IgD-negative memory B cell (primary cell): ENCODE measurements around the gene WEE2. TPM values are rescaled to one million over a fixed set of nuclear protein-coding genes. Genes with fewer than 3 reads are reported as not detected.
A peak's percentile ranks its signal among the peaks of the same experiment; 100 is the strongest.

ENCODE experiments used
- H3K27ac Mint-ChIP-seq, 3 donors: one replicate each; pipeline ENCODE4 v1.8.0; 2020 to 2022; ENCODE audit warnings: mild to moderate bottlenecking in 3 of 3, mixed read lengths in 3 of 3, moderate library complexity in 1 of 3
- H3K27me3 Mint-ChIP-seq: one replicate; pipeline ENCODE4 v1.8.0; 2021; ENCODE audit warnings: mixed read lengths
- H3K36me3 Mint-ChIP-seq: one replicate; pipeline ENCODE4 v1.8.0; 2020; ENCODE audit warnings: mild to moderate bottlenecking, mixed read lengths
- H3K4me1 Mint-ChIP-seq, 3 donors: one replicate each; pipeline ENCODE4 v1.8.0; 2020 to 2022; ENCODE audit warnings: mixed read lengths in 3 of 3, mild to moderate bottlenecking in 1 of 3
- H3K4me3 Mint-ChIP-seq, 4 donors: one replicate each; pipeline ENCODE4 v1.8.0; 2020 to 2022; ENCODE audit warnings: mild to moderate bottlenecking in 4 of 4, mixed read lengths in 4 of 4, moderate library complexity in 3 of 4
- H3K9me3 Mint-ChIP-seq, 3 donors: one replicate each; pipeline ENCODE4 v1.8.0; 2020 to 2021; ENCODE audit warnings: mixed read lengths in 3 of 3, mild to moderate bottlenecking in 1 of 3
- polyA plus RNA-seq: library from polyadenylated mRNA; unstranded; fragments of 300-500 nt; fragmentation: Illumina TruSeq; gene quantifications from one replicate; pipeline ENCODE4 v1.2.3, GENCODE V29; 2021

WEE2 gene
- polyA plus RNA-seq, 1 donor from 2014 or later = not detected

DNA sequence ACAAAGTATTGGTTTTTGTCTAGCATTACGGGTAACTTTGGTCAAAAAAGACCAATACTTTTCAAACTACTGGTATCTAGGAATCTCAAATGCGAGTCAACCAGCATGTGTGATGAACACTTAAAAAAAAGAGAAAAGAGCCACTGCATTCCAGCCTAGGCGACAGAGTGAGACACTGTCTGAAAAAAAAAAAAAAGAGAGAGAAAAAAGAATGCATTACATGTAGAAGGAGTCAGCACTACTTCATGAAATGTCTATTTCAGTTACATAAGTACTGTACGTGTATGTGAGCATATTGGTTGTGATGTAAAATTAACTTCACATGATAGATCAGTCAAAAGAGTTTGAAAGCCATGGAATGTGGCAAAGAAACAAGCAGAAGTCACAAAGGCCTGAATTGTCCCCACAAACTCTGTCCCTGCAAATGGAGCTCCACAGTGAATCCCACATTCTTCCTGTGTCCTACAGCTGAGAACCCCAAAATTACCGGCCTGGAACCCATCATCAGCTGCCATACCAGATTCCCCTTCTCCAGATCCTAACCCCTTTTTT, 7.8 kb upstream of the WEE2 start:
- Mint-ChIP-seq H3K4me1 (peaks cover 38 to 55% (median 45%) of the 10 kb centered on the region in 3 donors), H3K27ac (peak overlapping the region; percentile 90 to 95 (median 93)), H3K36me3 (peaks cover 2% of the 10 kb centered on the region), H3K27me3 (peaks cover 1% of the 10 kb centered on the region), H3K9me3 (no peaks in the 10 kb centered on the region), H3K4me3 (peak overlapping the region; percentile 84 to 94 (median 91))

DNA sequence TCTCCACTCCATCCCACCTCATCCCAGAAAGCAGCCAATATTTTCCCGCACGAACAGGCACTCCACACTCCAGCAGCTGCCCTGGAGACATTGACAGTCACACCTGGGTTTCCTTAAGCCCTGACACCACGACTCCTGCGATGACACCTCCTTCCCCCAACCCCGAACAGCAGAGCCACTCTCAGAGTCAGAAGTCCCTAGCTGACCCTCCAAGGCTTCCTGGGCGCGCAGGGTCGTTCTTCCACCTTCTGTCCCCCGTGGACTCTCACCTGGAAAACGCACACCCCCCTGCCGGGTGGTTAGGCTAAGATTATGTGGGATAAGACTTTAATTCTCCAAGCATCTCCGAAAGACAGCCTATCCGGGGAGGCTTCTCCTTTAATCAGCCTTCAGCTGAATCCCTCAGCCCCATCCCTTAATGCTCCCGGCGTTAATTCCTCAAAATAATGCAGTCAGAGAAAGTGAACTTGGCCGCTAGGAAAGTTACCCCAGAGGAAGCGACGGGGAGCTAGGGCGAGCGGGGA, 7.2 kb upstream of the WEE2 start:
- Mint-ChIP-seq H3K27ac (peak overlapping the region; percentile 90 to 95 (median 93)), H3K4me3 (peak overlapping the region; percentile 84 to 94 (median 91)), H3K4me1 (peaks cover 38 to 49% (median 43%) of the 10 kb centered on the region in 3 donors), H3K9me3 (no peaks in the 10 kb centered on the region), H3K36me3 (peaks cover 3% of the 10 kb centered on the region), H3K27me3 (peaks cover 1% of the 10 kb centered on the region)

DNA sequence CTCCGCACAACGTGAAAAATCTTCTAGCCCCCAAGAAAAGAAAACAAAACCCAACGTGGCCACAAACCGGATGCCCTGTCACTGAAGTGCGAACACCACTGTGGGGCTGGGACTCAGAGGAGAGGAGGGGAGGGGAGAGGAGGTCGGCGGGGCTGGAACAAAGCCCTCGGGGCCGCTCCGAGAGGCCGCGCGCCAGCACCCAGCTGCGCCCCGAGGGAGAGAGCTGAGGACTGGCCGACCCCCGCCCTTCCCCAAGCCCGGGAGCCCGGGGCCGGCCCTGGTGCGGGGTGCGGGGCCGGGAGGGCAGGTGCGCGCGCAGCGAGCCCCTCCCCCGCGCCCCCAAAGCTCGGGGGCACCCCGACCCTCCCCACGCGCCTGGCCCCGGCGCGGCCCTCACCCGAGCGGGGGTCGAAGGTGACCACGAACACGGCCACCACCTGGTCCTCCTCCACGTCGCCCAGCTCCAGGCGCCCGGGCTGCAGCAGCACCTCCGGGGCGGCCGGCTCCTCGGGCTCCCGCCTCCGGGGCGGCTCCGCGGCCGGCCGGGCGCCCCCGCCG, 6.6 kb upstream of the WEE2 start:
- peaks cover 34 to 44% (median 40%) of the 10 kb centered on the region in 3 donors for H3K4me1 Mint-ChIP-seq
- peaks cover 3% of the 10 kb centered on the region for H3K36me3 Mint-ChIP-seq
- H3K27ac Mint-ChIP-seq = peak overlapping the region in 2 of 3 donors; percentile 90 to 95
- peaks cover 1% of the 10 kb centered on the region for H3K27me3 Mint-ChIP-seq
- H3K9me3 Mint-ChIP-seq = no peaks in the 10 kb centered on the region
- H3K4me3 Mint-ChIP-seq = peak overlapping the region; percentile 83 to 94 (median 91)

DNA sequence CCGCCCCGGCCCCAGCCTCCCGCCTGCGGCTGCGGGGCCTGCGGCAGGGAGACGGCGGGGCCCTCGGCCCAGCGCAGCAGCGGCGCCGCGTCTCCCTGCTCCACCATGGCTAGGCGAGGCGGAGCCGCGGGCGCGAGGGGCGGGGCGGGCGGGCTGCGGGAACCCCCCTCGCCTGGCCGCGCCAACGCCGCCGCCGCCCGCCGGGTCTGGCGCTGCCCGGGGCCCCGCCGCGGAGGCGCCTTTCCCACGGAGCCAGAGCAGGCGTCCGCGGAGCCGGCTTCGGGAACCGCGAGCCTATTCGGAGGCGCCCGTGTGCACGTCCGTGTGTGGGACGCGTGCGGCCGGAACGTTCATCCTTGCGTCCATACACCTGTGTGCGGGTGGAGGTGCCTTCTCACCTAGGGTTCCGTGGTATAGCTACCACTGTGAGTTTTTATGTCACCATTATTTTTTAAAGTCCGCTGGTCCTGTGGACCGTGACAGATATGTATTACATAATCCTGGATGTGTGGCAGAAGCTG, 6.0 kb upstream of the WEE2 start, which contains the start of gene DENND11:
Gene DENND11 (minus strand): TSS at position 120 of the 521 bp plus-strand sequence. CDS start 13 bp downstream, at position 107.
- Mint-ChIP-seq H3K36me3 (peaks cover 3% of the 10 kb centered on the region), H3K27ac (peak within 1 kb of the TSS; percentile 93 to 97 (median 96)), H3K27me3 (peaks cover 1% of the 10 kb centered on the region), H3K4me1 (peaks cover 32 to 40% (median 36%) of the 10 kb centered on the region in 3 donors), H3K4me3 (peak within 1 kb of the TSS; percentile 84 to 94 (median 92)), H3K9me3 (no peaks in the 10 kb centered on the region)

- Mint-ChIP-seq H3K27ac (peak overlapping the region; percentile 93 to 97 (median 96)), H3K9me3 (no peaks in the 10 kb centered on the region)
Measured at GRCh38 chr7:141702892-141703291, 5.3 kb upstream of the WEE2 start.

GRCh38 chr7:141704112-141704511, 4.0 kb upstream of the WEE2 start:
- Mint-ChIP-seq H3K27me3 (peaks cover 1% of the 10 kb centered on the region), H3K27ac (peak overlapping the region in 1 of 3 donors; percentile 25), H3K36me3 (peaks cover 5% of the 10 kb centered on the region), H3K9me3 (no peaks in the 10 kb centered on the region), H3K4me1 (peaks cover 16 to 23% (median 20%) of the 10 kb centered on the region in 3 donors), H3K4me3 (peak overlapping the region in 1 of 4 donors; percentile 90)

More at GRCh38 chr7:141702892-141703291, 5.3 kb upstream of the WEE2 start:
- Mint-ChIP-seq H3K36me3 (peaks cover 3% of the 10 kb centered on the region), H3K27me3 (peaks cover 1% of the 10 kb centered on the region), H3K4me3 (peak overlapping the region; percentile 84 to 94 (median 91)), H3K4me1 (peaks cover 26 to 32% (median 30%) of the 10 kb centered on the region in 3 donors)

- Mint-ChIP-seq H3K36me3 (peaks cover 5% of the 10 kb centered on the region), H3K27me3 (peaks cover 1% of the 10 kb centered on the region), H3K4me3 (peak overlapping the region in 1 of 4 donors; percentile 41), H3K9me3 (no peaks in the 10 kb centered on the region), H3K4me1 (peaks cover 11 to 19% (median 15%) of the 10 kb centered on the region in 3 donors), H3K27ac (peak overlapping the region in 1 of 3 donors; percentile 25)
Measured at GRCh38 chr7:141704741-141705140, 3.4 kb upstream of the WEE2 start.

- Mint-ChIP-seq H3K27ac (peak overlapping the region in 2 of 3 donors; percentile 63 to 76), H3K4me3 (peak overlapping the region in 1 of 4 donors; percentile 52)
Measured at GRCh38 chr7:141706239-141707064, 1.7 kb upstream of the WEE2 start.

DNA sequence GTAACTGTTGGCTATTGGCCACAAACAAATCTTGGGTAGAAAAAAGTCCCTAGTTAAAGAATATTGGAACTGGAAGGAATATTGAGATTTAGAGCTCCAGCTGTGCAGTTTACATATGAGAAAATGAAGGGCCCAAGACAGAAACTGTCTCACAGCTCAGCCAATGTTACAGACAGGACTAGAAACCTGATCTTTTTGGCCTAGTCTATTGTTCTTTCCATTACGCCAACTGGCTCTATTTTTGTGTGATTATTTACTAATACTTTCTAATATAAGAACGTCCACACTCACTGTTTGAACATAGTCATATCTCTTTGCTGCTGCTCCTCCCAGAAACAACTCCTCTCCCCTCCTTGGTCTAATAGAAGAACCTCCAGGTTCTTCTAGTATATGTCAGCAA, 1.2 kb downstream of the WEE2 start:
- Mint-ChIP-seq H3K27ac (no peak overlapping the region), H3K36me3 (peaks cover 5% of the 10 kb centered on the region), H3K27me3 (no peaks in the 10 kb centered on the region), H3K4me3 (no peak overlapping the region), H3K9me3 (no peaks in the 10 kb centered on the region), H3K4me1 (no peaks in the 10 kb centered on the region)

More at GRCh38 chr7:141706239-141707064, 1.7 kb upstream of the WEE2 start:
- Mint-ChIP-seq H3K27me3 (peaks cover 1% of the 10 kb centered on the region), H3K36me3 (peaks cover 5% of the 10 kb centered on the region), H3K4me1 (peaks cover 4 to 7% (median 4%) of the 10 kb centered on the region in 3 donors), H3K9me3 (no peaks in the 10 kb centered on the region)

GRCh38 chr7:141709749-141710148, 1.6 kb downstream of the WEE2 start:
- peaks cover 5% of the 10 kb centered on the region for H3K36me3 Mint-ChIP-seq
- H3K27ac Mint-ChIP-seq = no peak overlapping the region
- no peaks in the 10 kb centered on the region for H3K9me3 Mint-ChIP-seq
- no peaks in the 10 kb centered on the region for H3K4me1 Mint-ChIP-seq
- H3K4me3 Mint-ChIP-seq = no peak overlapping the region
- H3K27me3 Mint-ChIP-seq = no peaks in the 10 kb centered on the region

GRCh38 chr7:141710301-141710700, 2.1 kb downstream of the WEE2 start:
- H3K9me3 Mint-ChIP-seq = no peaks in the 10 kb centered on the region
- no peak overlapping the region for H3K4me3 Mint-ChIP-seq
- no peaks in the 10 kb centered on the region for H3K27me3 Mint-ChIP-seq
- no peaks in the 10 kb centered on the region for H3K4me1 Mint-ChIP-seq
- H3K27ac Mint-ChIP-seq = no peak overlapping the region
- H3K36me3 Mint-ChIP-seq = peaks cover 4% of the 10 kb centered on the region

DNA sequence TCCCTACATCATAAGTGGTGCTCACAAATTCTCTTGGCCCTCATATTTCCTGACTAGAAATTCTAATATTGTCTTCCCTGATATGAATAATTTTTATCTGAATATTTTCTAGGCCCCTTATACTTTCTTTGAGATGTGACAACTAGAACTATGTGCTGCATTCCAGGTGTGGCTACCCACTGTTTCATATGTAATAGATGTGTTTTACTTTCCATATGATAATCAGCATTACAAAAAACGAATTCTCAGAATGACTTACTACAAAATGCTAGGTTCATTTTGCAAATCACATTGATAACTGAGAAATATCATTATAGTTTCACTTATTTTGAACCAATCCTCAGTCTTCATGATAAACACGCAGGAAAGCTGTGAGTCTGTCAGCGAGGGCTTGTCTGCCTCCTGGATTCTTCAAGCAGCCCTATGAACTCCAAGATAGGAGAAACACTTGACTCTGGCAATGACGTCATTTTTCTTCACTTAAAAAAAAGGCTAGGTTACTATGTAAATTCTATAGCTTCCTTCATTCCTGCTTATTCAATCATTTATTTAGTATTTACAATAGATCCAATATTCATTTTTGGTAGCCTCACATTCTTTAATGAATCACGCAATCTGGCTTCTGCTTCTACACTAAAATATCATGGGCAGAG, 4.6 kb downstream of the WEE2 start:
- Mint-ChIP-seq H3K36me3 (peaks cover 3% of the 10 kb centered on the region), H3K27ac (no peak overlapping the region), H3K4me1 (no peaks in the 10 kb centered on the region), H3K9me3 (no peaks in the 10 kb centered on the region), H3K4me3 (no peak overlapping the region), H3K27me3 (no peaks in the 10 kb centered on the region)

DNA sequence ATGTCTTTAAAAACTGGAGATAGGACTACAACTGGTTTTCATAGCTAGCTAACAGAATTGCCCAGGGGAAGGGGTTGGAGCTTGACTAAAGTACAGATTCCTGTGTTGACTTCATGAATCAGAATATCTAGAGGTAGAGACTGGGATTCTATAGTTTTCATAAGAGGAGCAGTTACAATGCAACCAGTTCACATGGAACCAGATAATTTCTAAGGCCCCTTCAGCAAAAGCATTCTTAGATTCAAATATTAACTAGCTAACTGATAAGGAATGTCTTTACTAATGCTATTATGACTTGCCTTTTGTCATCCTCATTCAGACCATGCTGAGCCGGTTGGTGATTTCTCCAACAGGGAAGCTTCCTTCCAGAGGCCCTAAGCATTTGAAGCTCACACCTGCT, 5.7 kb downstream of the WEE2 start:
- no peaks in the 10 kb centered on the region for H3K27me3 Mint-ChIP-seq
- no peak overlapping the region for H3K4me3 Mint-ChIP-seq
- H3K4me1 Mint-ChIP-seq = no peaks in the 10 kb centered on the region
- no peaks in the 10 kb centered on the region for H3K9me3 Mint-ChIP-seq
- no peak overlapping the region for H3K27ac Mint-ChIP-seq
- H3K36me3 Mint-ChIP-seq = peaks cover 3% of the 10 kb centered on the region

DNA sequence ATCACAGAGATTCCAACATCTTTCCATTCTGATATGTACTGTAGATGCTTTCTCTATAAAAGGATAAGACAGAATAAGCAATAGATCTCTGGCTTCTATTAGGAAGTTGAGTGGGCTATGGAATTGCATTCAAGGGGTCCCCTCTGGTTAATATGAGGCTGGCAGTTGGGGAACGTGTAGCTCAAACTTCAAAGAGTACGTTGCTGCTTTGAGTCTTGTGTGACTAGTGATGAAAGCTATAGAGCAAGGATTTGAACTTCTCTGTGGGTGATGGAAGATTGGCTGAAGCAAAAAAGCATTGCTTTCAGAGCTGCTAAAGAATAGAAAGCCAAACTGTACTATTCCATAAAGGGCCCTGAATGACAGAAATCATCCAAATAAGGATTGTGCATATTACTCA, 6.4 kb downstream of the WEE2 start:
- Mint-ChIP-seq H3K36me3 (peaks cover 3% of the 10 kb centered on the region), H3K4me3 (no peak overlapping the region), H3K27ac (no peak overlapping the region), H3K27me3 (no peaks in the 10 kb centered on the region), H3K4me1 (no peaks in the 10 kb centered on the region), H3K9me3 (no peaks in the 10 kb centered on the region)
